DND-41 (cell line): Measurements from ENCODE around the gene PITHD1.

Experiments
- ATAC-seq: fragments of 200-7000 bp; cut with Tn5 transposase; 3 replicates; pipeline ENCODE4 v1.9.1; 2021; ENCODE audit warnings: low read depth; ENCODE audit not compliant: insufficient read depth
- DNase-seq: peaks from one replicate; pipeline ENCODE4 v3.0.0-alpha.2; 2020
- H2AFZ ChIP-seq: 2 replicates; pipeline ENCODE4 v1.6.0; 2012; ENCODE audit warnings: low read depth, low read length
- H3K27ac ChIP-seq: 2 replicates; pipeline ENCODE4 v1.5.1; 2012; ENCODE audit warnings: low read length, inconsistent platforms
- H3K27me3 ChIP-seq: fragments of 200-600 bp; sonication (generic); 2 replicates; pipeline ENCODE4 v1.6.0; 2012; ENCODE audit warnings: low read length, mild to moderate bottlenecking, inconsistent platforms; ENCODE audit not compliant: insufficient read depth, poor library complexity
- H3K36me3 ChIP-seq: 2 replicates; pipeline ENCODE4 v1.5.1; 2012; ENCODE audit warnings: low read length, inconsistent platforms; ENCODE audit not compliant: insufficient read depth
- H3K4me1 ChIP-seq: 2 replicates; pipeline ENCODE4 v1.5.1; 2012; ENCODE audit warnings: mild to moderate bottlenecking, low read length; ENCODE audit not compliant: insufficient read depth
- H3K4me2 ChIP-seq: 2 replicates; pipeline ENCODE4 v1.6.0; 2012; ENCODE audit warnings: mild to moderate bottlenecking, moderate library complexity, low read length, inconsistent platforms; ENCODE audit not compliant: insufficient read depth
- H3K4me3 ChIP-seq, 2 experiments: fragments of 200-600 bp in 1 of 2; shearing (Covaris generic) in 1 of 2; 2 replicates each; pipeline ENCODE4 v1.5.1; 2012 to 2016; ENCODE audit warnings: inconsistent platforms in 2 of 2, low read length in 2 of 2, mild to moderate bottlenecking in 2 of 2, low read depth in 1 of 2, moderate library complexity in 1 of 2
- H3K79me2 ChIP-seq: 2 replicates; pipeline ENCODE4 v1.6.0; 2012; ENCODE audit warnings: low read length, inconsistent platforms; ENCODE audit not compliant: insufficient read depth
- H3K9ac ChIP-seq: 2 replicates; pipeline ENCODE4 v1.6.0; 2012; ENCODE audit warnings: low read depth, mild to moderate bottlenecking, inconsistent platforms, low read length, moderate library complexity
- H3K9me3 ChIP-seq: 2 replicates; pipeline ENCODE4 v1.5.1; 2012; ENCODE audit warnings: low read length, moderate library complexity, mild to moderate bottlenecking, inconsistent platforms; ENCODE audit not compliant: insufficient read depth, severe bottlenecking
- H4K20me1 ChIP-seq: 2 replicates; pipeline ENCODE4 v1.6.0; 2012; ENCODE audit warnings: low read length; ENCODE audit not compliant: insufficient read depth
- CTCF ChIP-seq: IDR thresholded peaks from 2 replicates; pipeline ENCODE4 v1.5.1; 2012; ENCODE audit warnings: borderline replicate concordance, low read length, moderate library complexity, mild to moderate bottlenecking; ENCODE audit not compliant: poor library complexity, severe bottlenecking; ENCODE audit errors: extremely low read depth
- EZH2 ChIP-seq: IDR thresholded peaks from 3 replicates; pipeline ENCODE4 v1.6.1; 2012; ENCODE audit warnings: borderline replicate concordance, low read depth, mild to moderate bottlenecking, moderate library complexity, low read length, inconsistent platforms; ENCODE audit not compliant: severe bottlenecking

Gene PITHD1

GRCh38 chr1:23795676-23796465 is 17.7 kb downstream of the PITHD1 start:
- peaks cover 15% of the 10 kb centered on the region; the same call in 1 of the 2 replicates for H4K20me1 ChIP-seq
- peaks cover 36% of the 10 kb centered on the region for H3K79me2 ChIP-seq
- H3K9me3 ChIP-seq, result no peaks in the 10 kb centered on the region
- H3K4me1 ChIP-seq, result peaks cover 38% of the 10 kb centered on the region
- no peak overlapping the region for H3K9ac ChIP-seq
- TF ChIP-seq EZH2 (no peak), CTCF (no peak)
- H2AFZ ChIP-seq, result no peak overlapping the region
- H3K27me3 ChIP-seq, result no peaks in the 10 kb centered on the region
- H3K4me3 ChIP-seq, result no peak overlapping the region
- no peak overlapping the region for H3K4me2 ChIP-seq
- H3K36me3 ChIP-seq, result peaks cover 53% of the 10 kb centered on the region
- no peak overlapping the region for H3K27ac ChIP-seq
- DNase-seq, result no peak
- no peak for ATAC-seq

GRCh38 chr1:23796466-23797271 is 18.5 kb downstream of the PITHD1 start:
- Histone ChIP-seq H3K9ac (no peak overlapping the region), H3K27ac (no peak overlapping the region)

More at GRCh38 chr1:23796466-23797271, 18.5 kb downstream of the PITHD1 start:
- H4K20me1 ChIP-seq, result peaks cover 15% of the 10 kb centered on the region; the same call in 1 of the 2 replicates
- peaks cover 53% of the 10 kb centered on the region for H3K36me3 ChIP-seq
- peaks cover 43% of the 10 kb centered on the region for H3K4me1 ChIP-seq
- no peak for TF ChIP-seq CTCF
- no peak for TF ChIP-seq EZH2
- H3K9me3 ChIP-seq, result no peaks in the 10 kb centered on the region
- no peak for ATAC-seq
- no peak for DNase-seq
- H3K79me2 ChIP-seq, result peaks cover 29% of the 10 kb centered on the region
- no peak overlapping the region for H2AFZ ChIP-seq
- H3K4me3 ChIP-seq, result no peak overlapping the region
- H3K4me2 ChIP-seq, result no peak overlapping the region
- H3K27me3 ChIP-seq, result no peaks in the 10 kb centered on the region
